Gastrocnemius medialis (tissue), 4 donors: ENCODE measurements around the gene CYS1.

Experiments used
- CTCF ChIP-seq, 5 experiments: fragments of 450-650 bp in 3 of 5; fragments of 200-600 bp in 2 of 5; sonication (generic) in 2 of 5; IDR thresholded peaks in 4 of 5; conservative IDR thresholded peaks in 1 of 5; 1 replicate in 4 of 5; 2 replicates in 1 of 5; pipeline ENCODE4 v1.5.1; 2016 to 2019; ENCODE audit warnings: antibody characterized with exemption in 5 of 5, mild to moderate bottlenecking in 3 of 5, moderate library complexity in 3 of 5
- POLR2A ChIP-seq, 2 donors: fragments of 450-650 bp; IDR thresholded peaks; one replicate each; pipeline ENCODE4 v1.6.1; 2017; ENCODE audit warnings: antibody characterized with exemption in 2 of 2, mild to moderate bottlenecking in 2 of 2, moderate library complexity in 2 of 2

- TF ChIP-seq CTCF (IDR thresholded peaks at IDR 0.05 in 4 of 5, conservative IDR thresholded peaks at IDR 0.05 in 1 of 5) (no peak), POLR2A (IDR thresholded peaks at IDR 0.05) (no peak)
Measured at GRCh38 chr2:10076511-10076910, 3.7 kb downstream of the CYS1 start.
